Measurements from ENCODE around the gene CTF1. TPM values are rescaled to one million over a fixed set of nuclear protein-coding genes. Genes with fewer than 3 reads are reported as not detected.

CTF1 gene
- total RNA-seq, 4 donors from 2014 or later = 2.2 to 5.9 (median 3.1) TPM

DNA sequence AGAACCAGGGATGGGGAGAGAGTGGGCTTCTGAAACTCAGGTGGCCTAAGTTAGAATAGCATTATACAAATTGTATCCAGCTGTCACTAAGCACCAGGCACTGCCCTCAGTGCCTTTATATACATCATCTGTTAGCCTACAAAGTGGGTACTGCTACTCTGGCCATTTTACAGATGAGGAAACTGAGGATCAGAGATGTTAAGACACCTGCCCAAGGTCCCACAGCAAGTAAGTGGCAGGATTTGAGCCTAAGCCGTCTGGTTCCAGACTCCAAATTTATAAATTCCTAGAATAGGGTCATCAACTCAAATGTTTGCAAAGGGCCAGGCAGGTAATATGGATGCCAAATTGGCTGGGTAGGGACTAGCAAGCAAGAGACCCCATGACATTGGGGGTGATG is 54.8 kb downstream of the CTF1 start:
- Histone ChIP-seq H3K4me3 (no peak overlapping the region), H3K9me3 (no peaks in the 10 kb centered on the region), H3K4me1 (peaks cover 0 to 54% (median 26%) of the 10 kb centered on the region in 4 donors), H3K27ac (peak overlapping the region in 3 of 4 donors; percentile 13 to 97 (median 97)), H3K36me3 (peaks cover 0 to 11% (median 0%) of the 10 kb centered on the region in 3 donors), H3K27me3 (no peaks in the 10 kb centered on the region)
- TF ChIP-seq, protein P1, sequence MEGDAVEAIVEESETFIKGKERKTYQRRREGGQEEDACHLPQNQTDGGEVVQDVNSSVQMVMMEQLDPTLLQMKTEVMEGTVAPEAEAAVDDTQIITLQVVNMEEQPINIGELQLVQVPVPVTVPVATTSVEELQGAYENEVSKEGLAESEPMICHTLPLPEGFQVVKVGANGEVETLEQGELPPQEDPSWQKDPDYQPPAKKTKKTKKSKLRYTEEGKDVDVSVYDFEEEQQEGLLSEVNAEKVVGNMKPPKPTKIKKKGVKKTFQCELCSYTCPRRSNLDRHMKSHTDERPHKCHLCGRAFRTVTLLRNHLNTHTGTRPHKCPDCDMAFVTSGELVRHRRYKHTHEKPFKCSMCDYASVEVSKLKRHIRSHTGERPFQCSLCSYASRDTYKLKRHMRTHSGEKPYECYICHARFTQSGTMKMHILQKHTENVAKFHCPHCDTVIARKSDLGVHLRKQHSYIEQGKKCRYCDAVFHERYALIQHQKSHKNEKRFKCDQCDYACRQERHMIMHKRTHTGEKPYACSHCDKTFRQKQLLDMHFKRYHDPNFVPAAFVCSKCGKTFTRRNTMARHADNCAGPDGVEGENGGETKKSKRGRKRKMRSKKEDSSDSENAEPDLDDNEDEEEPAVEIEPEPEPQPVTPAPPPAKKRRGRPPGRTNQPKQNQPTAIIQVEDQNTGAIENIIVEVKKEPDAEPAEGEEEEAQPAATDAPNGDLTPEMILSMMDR (IDR thresholded peaks at IDR 0.05) = no peak
- TF ChIP-seq EP300 (IDR thresholded peaks at IDR 0.05) (no peak), POLR2A (IDR thresholded peaks at IDR 0.05) (no peak)
- DNase-seq (ENCODE audit: low spot score in 2 of 2) = no peak
- 47 to 64% methylated on average over 1 of the region's 1 CpG for WGBS, 2 donors

DNA sequence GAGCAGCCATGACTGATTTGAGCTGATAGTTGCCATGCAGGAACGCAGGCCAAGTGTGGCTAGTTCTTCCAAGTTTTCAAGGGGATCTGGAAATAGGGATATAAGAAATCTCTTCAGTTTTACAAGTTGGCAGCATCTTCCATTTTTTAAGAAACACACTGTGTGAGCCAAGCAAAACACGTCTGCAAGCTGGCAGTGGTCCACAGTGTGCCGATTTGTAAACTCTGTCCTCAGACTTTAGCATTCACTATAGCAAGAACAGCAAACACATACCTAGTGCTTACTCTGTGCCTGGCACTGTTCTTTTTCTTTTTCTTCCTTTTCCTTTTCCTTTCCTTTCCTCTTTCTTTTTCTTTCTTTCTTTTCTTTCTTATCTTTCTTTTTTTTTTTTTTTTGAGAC is 55.3 kb downstream of the CTF1 start:
- peak; percentile 73 to 80 for DNase-seq (ENCODE audit: low spot score in 2 of 2)
- H3K36me3 ChIP-seq = peaks cover 0 to 5% (median 0%) of the 10 kb centered on the region in 3 donors
- peak overlapping the region in 3 of 4 donors; percentile 13 to 97 (median 97) for H3K27ac ChIP-seq
- no peak overlapping the region for H3K4me3 ChIP-seq
- no peaks in the 10 kb centered on the region for H3K27me3 ChIP-seq
- 11 to 22% methylated on average over 3 of the region's 3 CpGs for WGBS, 2 donors
- H3K9me3 ChIP-seq = no peaks in the 10 kb centered on the region
- H3K4me1 ChIP-seq = peaks cover 0 to 59% (median 28%) of the 10 kb centered on the region in 4 donors
- TF ChIP-seq, protein P1 (IDR thresholded peaks at IDR 0.05) = no peak
- TF ChIP-seq POLR2A (IDR thresholded peaks at IDR 0.05) = no peak
- TF ChIP-seq EP300 (IDR thresholded peaks at IDR 0.05) = peak in 1 of 2 donors; percentile 50

DNA sequence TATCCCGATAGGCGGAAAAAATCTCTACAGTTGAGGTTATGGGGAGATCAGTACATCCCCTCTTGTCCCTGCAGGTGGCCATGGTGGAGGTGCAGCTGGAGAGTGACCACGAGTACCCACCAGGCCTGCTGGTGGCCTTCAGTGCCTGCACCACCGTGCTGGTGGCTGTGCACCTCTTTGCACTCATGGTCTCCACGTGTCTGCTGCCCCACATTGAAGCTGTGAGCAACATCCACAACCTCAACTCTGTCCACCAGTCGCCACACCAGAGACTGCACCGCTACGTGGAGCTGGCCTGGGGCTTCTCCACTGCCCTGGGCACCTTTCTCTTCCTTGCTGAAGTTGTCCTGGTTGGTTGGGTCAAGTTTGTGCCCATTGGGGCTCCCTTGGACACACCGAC is 56.7 kb downstream of the CTF1 start:
- Histone ChIP-seq H3K27ac (peak overlapping the region in 2 of 4 donors; percentile 2 to 55), H3K4me1 (peaks cover 0 to 56% (median 30%) of the 10 kb centered on the region in 4 donors)

More for the DNA sequence above, 56.7 kb downstream of the CTF1 start:
- H3K4me3 ChIP-seq = no peak overlapping the region
- DNase-seq (ENCODE audit: low spot score in 2 of 2) = no peak
- no peaks in the 10 kb centered on the region for H3K27me3 ChIP-seq
- TF ChIP-seq, protein P1 (IDR thresholded peaks at IDR 0.05) = no peak
- TF ChIP-seq POLR2A (IDR thresholded peaks at IDR 0.05) (no peak), EP300 (IDR thresholded peaks at IDR 0.05) (no peak)
- WGBS, 2 donors = 80 to 81% methylated on average over 9 of the region's 9 CpGs
- H3K9me3 ChIP-seq = no peaks in the 10 kb centered on the region
- H3K36me3 ChIP-seq = no peaks in the 10 kb centered on the region

Small RNA genes within 50 kb of the gene (small RNA-seq; reads per million reads assigned to genes)
- gene AC135048.1 (not detected), gene MIR4519 (not detected), gene MIR762 (not detected)

Other genes with a start within 250 kb of the CTF1 start
- 10 to 100 TPM; 37.4 to 43.7 (median 40.1) TPM for gene PRR14, start 245.7 kb upstream of the CTF1 start, total RNA-seq
- gene FBRS, start 238.2 kb upstream of the CTF1 start, total RNA-seq = 10 to 100 TPM; 26.2 to 46.8 (median 31.7) TPM
- 10 to 100 TPM; 17.2 to 42.6 (median 31.0) TPM for gene SRCAP, start 197.4 kb upstream of the CTF1 start, total RNA-seq
- 10 to 100 TPM; 29.9 to 46.2 (median 33.3) TPM for gene PHKG2, start 148.2 kb upstream of the CTF1 start, total RNA-seq
- 10 to 100 TPM in 1 of 4 donors, 1 to 10 TPM in 3; 3.7 to 12.6 (median 8.2) TPM for gene CFAP119, start 134.6 kb upstream of the CTF1 start, total RNA-seq
- gene RNF40, start 134.3 kb upstream of the CTF1 start, total RNA-seq = 100 to 1,000 TPM in 1 of 4 donors, 10 to 100 TPM in 3; 71.7 to 127 (median 91.5) TPM
- 10 to 100 TPM; 14.7 to 22.2 (median 17.1) TPM for gene ZNF629, start 109.4 kb upstream of the CTF1 start, total RNA-seq
- gene BCL7C, start 2.5 kb upstream of the CTF1 start, total RNA-seq = 10 to 100 TPM; 42.9 to 54.0 (median 48.2) TPM
- 10 to 100 TPM in 3 of 4 donors, 1 to 10 TPM in 1; 7.4 to 25.8 (median 16.7) TPM for gene FBXL19, start 27.0 kb downstream of the CTF1 start, total RNA-seq
- gene ORAI3, start 52.5 kb downstream of the CTF1 start, total RNA-seq = 10 to 100 TPM; 50.7 to 58.4 (median 52.9) TPM
- gene SETD1A, start 61.1 kb downstream of the CTF1 start, total RNA-seq = 10 to 100 TPM in 2 of 4 donors, 1 to 10 TPM in 2; 7.9 to 17.1 (median 10.7) TPM
- 10 to 100 TPM; 14.9 to 42.9 (median 22.5) TPM for gene HSD3B7, start 88.6 kb downstream of the CTF1 start, total RNA-seq
- gene STX1B, start 114.0 kb downstream of the CTF1 start, total RNA-seq = 1 to 10 TPM in 3 of 4 donors, under 1 TPM in 1; 0.84 to 6.1 (median 1.3) TPM
- 10 to 100 TPM; 50.7 to 69.3 (median 63.9) TPM for gene STX4, start 136.9 kb downstream of the CTF1 start, total RNA-seq
- gene ZNF668, start 177.6 kb downstream of the CTF1 start, total RNA-seq = 10 to 100 TPM; 15.5 to 20.3 (median 16.7) TPM
- gene ZNF646, start 177.8 kb downstream of the CTF1 start, total RNA-seq = 10 to 100 TPM; 13.4 to 22.5 (median 20.0) TPM
- gene PRSS53, start 192.3 kb downstream of the CTF1 start, total RNA-seq = 1 to 10 TPM; 1.3 to 5.4 (median 3.1) TPM
- gene VKORC1, start 198.2 kb downstream of the CTF1 start, total RNA-seq = 100 to 1,000 TPM; 114 to 180 (median 136) TPM
- gene BCKDK, start 211.8 kb downstream of the CTF1 start, total RNA-seq = 10 to 100 TPM; 37.9 to 53.4 (median 45.6) TPM
- 10 to 100 TPM; 79.5 to 99.0 (median 92.7) TPM for gene KAT8, start 221.1 kb downstream of the CTF1 start, total RNA-seq
- gene PRSS8, start 239.1 kb downstream of the CTF1 start, total RNA-seq = under 1 TPM in 1 of 4 donors, not detected in 3; 0.20 TPM

Data from tibial nerve (tissue), 4 donors.